Glomerular visceral epithelial cell (primary cell): ENCODE measurements around the gene TACC3.
A peak's percentile ranks its signal among the peaks of the same experiment; 100 is the strongest.

ENCODE experiments used
- DNase-seq: peaks from one replicate; pipeline ENCODE4 v3.0.0-alpha.2; 2016; ENCODE audit errors: extremely low spot score

Gene TACC3

GRCh38 chr4:1746919-1747602, 25.7 kb downstream of the TACC3 start:
- no peak for DNase-seq

GRCh38 chr4:1747603-1747967, 26.3 kb downstream of the TACC3 start:
- DNase-seq: no peak

- peak; percentile 81 for DNase-seq
These were observed 27.2 kb downstream of the TACC3 start for GRCh38 chr4:1748465-1748995.

- no peak for DNase-seq
These were observed 28.0 kb downstream of the TACC3 start for GRCh38 chr4:1749370-1749769.

- no peak for DNase-seq
These were observed 28.5 kb downstream of the TACC3 start for GRCh38 chr4:1749826-1750225.

- no peak for DNase-seq
These were observed 29.2 kb downstream of the TACC3 start for GRCh38 chr4:1750381-1751154.

- no peak for DNase-seq
These were observed 30.0 kb downstream of the TACC3 start for GRCh38 chr4:1751155-1751918.

- DNase-seq: no peak
These were observed 30.6 kb downstream of the TACC3 start for GRCh38 chr4:1751919-1752283.

GRCh38 chr4:1752284-1753041, 31.1 kb downstream of the TACC3 start:
- no peak for DNase-seq

GRCh38 chr4:1753294-1753696, 32.0 kb downstream of the TACC3 start:
- DNase-seq: no peak

GRCh38 chr4:1753697-1754311, 32.5 kb downstream of the TACC3 start:
- DNase-seq: no peak

- DNase-seq: no peak
These were observed 33.0 kb downstream of the TACC3 start for GRCh38 chr4:1754336-1754735.

- no peak for DNase-seq
These were observed 34.0 kb downstream of the TACC3 start for GRCh38 chr4:1755297-1755696.

GRCh38 chr4:1756079-1756478, 34.8 kb downstream of the TACC3 start:
- no peak for DNase-seq

GRCh38 chr4:1756893-1757779, 35.8 kb downstream of the TACC3 start:
- no peak for DNase-seq

- DNase-seq: no peak
These were observed 36.5 kb downstream of the TACC3 start for GRCh38 chr4:1757836-1758235.

GRCh38 chr4:1758306-1759121, 37.2 kb downstream of the TACC3 start:
- no peak for DNase-seq

GRCh38 chr4:1759170-1759817, 38.0 kb downstream of the TACC3 start:
- DNase-seq: no peak

- DNase-seq: no peak
These were observed 38.5 kb downstream of the TACC3 start for GRCh38 chr4:1759818-1760223.
